OCI-LY7 (cell line): ENCODE data around the gene ST6GALNAC5.
A peak's percentile ranks its signal among the peaks of the same experiment; 100 is the strongest.

Experiments
- CTCF ChIP-seq: fragments of 200-600 bp; sonication (generic); conservative IDR thresholded peaks from 2 replicates; pipeline ENCODE4 v1.5.1; 2014; ENCODE audit warnings: mild to moderate bottlenecking, antibody characterized with exemption, low read length, moderate library complexity, mixed read lengths
- EZH2phosphoT487 ChIP-seq: fragments of 200-600 bp; sonication (generic); IDR thresholded peaks from 2 replicates; pipeline ENCODE4 v1.6.1; 2018; ENCODE audit warnings: low read depth, borderline replicate concordance, mild to moderate bottlenecking, mixed run types, antibody characterized with exemption, low read length, moderate library complexity, mixed read lengths

- peak; percentile 86 for TF ChIP-seq CTCF
- TF ChIP-seq EZH2phosphoT487: no peak
Measured at GRCh38 chr1:76901158-76901767, 34.0 kb downstream of the ST6GALNAC5 start.
